ENCODE results near the gene WWC2. TPM values are rescaled to one million over a fixed set of nuclear protein-coding genes. Genes with fewer than 3 reads are reported as not detected.

The WWC2 gene
- total and polyA plus RNA-seq, 2 experiments from 2014 or later: 50.5 to 74.2 TPM

GRCh38 chr4:183073838-183074145, 25.3 kb upstream of the WWC2 start:
- no peaks in the 10 kb centered on the region for H3F3A ChIP-seq (replicated peaks; ENCODE audit: low read depth)
- peaks cover 23% of the 10 kb centered on the region for H3K4me1 ChIP-seq (ENCODE audit: insufficient read depth)
- H2AFZ ChIP-seq: no peak overlapping the region
- DNase-seq (ENCODE audit: low spot score) (no peak), ATAC-seq (no peak)
- no peaks in the 10 kb centered on the region for H3K36me3 ChIP-seq (ENCODE audit: insufficient read depth)
- Mint-ChIP-seq H3K4me3 (no peak overlapping the region), H3K27me3 (ENCODE audit: insufficient read depth, low read depth, poor library complexity) (peaks cover 7% of the 10 kb centered on the region), H3K4me1 (peaks cover 30% of the 10 kb centered on the region), H3K9me3 (peaks cover 31% of the 10 kb centered on the region), H3K27ac (no peak overlapping the region), H3K36me3 (ENCODE audit: low read depth) (peaks cover 15% of the 10 kb centered on the region)
- no peaks in the 10 kb centered on the region for H3K79me2 ChIP-seq (replicated peaks; ENCODE audit: insufficient read depth)
- H4K20me1 ChIP-seq (replicated peaks; ENCODE audit: insufficient read depth): no peaks in the 10 kb centered on the region
- no peaks in the 10 kb centered on the region for H3K27me3 ChIP-seq (ENCODE audit: insufficient read depth)
- peak overlapping the region; percentile 50 for H3K27ac ChIP-seq (ENCODE audit: low read depth)
- H3K9me2 ChIP-seq (ENCODE audit: insufficient read depth): no peaks in the 10 kb centered on the region
- peak overlapping the region; percentile 42 for H3K4me2 ChIP-seq
- TF ChIP-seq CTCF (conservative IDR thresholded peaks at IDR 0.05; ENCODE audit: low read depth in 2 of 2) (no peak), JUNB (IDR thresholded peaks at IDR 0.05; ENCODE audit: unreplicated experiment) (no peak), CREB1 (CRISPR knock-in tag; IDR thresholded peaks at IDR 0.05; ENCODE audit: low read depth) (no peak), EZH2 (IDR thresholded peaks at IDR 0.05; ENCODE audit: low read depth, unreplicated experiment) (no peak), STAT1 (IDR thresholded peaks at IDR 0.05; ENCODE audit: unreplicated experiment) (no peak), NANOG (IDR thresholded peaks at IDR 0.05; ENCODE audit: borderline replicate concordance) (no peak), ZNF462 (CRISPR knock-in tag; IDR thresholded peaks at IDR 0.05) (no peak)
- H3K4me3 ChIP-seq: no peak overlapping the region
